ENCODE data around the gene ATP2C2. TPM values are rescaled to one million over a fixed set of nuclear protein-coding genes. Genes with fewer than 3 reads are reported as not detected.

ATP2C2 gene
- total RNA-seq, 1 experiment from 2014 or later = 20.3 TPM

- H2AFZ ChIP-seq (ENCODE audit: low read depth, low read length, poor library complexity, severe bottlenecking) = no peak overlapping the region
- no peaks in the 10 kb centered on the region for H4K20me1 ChIP-seq (ENCODE audit: insufficient read depth)
- H3K9ac ChIP-seq (ENCODE audit: low read length) = no peak overlapping the region
- no peak for TF ChIP-seq FOSL1 (IDR thresholded peaks at IDR 0.05; ENCODE audit: low read depth)
- H3K27me3 ChIP-seq (ENCODE audit: insufficient read depth, low read length) = no peaks in the 10 kb centered on the region
- no TSS peak for BruUV-seq (replicated peaks)
- no peak for DNase-seq (ENCODE audit: low read depth, low spot score)
- H3K27ac ChIP-seq (ENCODE audit: low read depth, low read length) = no peak overlapping the region
- H3K9me2 ChIP-seq (ENCODE audit: insufficient read depth) = 0 out of 2 replicates have a peak, but pooled peaks cover 5% of the 10 kb centered on the region
- ChIA-PET RAD21 (ENCODE audit: low non-redundant PET in 1 of 2, low total read pairs in 2 of 2, uncharacterized antibody in 2 of 2, unreplicated experiment in 2 of 2) (no interaction called here), CTCF (no interaction called here), POLR2A (no interaction called here)
- H3K9me3 ChIP-seq (ENCODE audit: control insufficient read depth in 1 of 2, insufficient read depth in 1 of 2, low read depth in 1 of 2, low read length in 2 of 2) = no peaks in the 10 kb centered on the region
- no peak overlapping the region for H3K4me2 ChIP-seq (ENCODE audit: low read length)
- peaks cover 0 to 6% of the 10 kb centered on the region in 2 experiments; a peak in 1 of 4 replicates for H3K4me1 ChIP-seq (ENCODE audit: control insufficient read depth in 1 of 2, insufficient read depth in 2 of 2, low read length in 2 of 2)
- H3K36me3 ChIP-seq (ENCODE audit: control insufficient read depth in 1 of 2, insufficient read depth in 2 of 2, low read length in 2 of 2) = no peaks in the 10 kb centered on the region
- ATAC-seq = no peak
- H3K4me3 ChIP-seq (replicated peaks in 1 of 2; ENCODE audit: low read depth in 1 of 2, low read length in 2 of 2) = no peak overlapping the region
- intact Hi-C loops (cut with micrococcal nuclease) = no loop called here
- H3K79me2 ChIP-seq (ENCODE audit: insufficient read depth, low read length) = no peaks in the 10 kb centered on the region
Observed at GRCh38 chr16:84421081-84421937, 53.0 kb downstream of the ATP2C2 start.

DNA sequence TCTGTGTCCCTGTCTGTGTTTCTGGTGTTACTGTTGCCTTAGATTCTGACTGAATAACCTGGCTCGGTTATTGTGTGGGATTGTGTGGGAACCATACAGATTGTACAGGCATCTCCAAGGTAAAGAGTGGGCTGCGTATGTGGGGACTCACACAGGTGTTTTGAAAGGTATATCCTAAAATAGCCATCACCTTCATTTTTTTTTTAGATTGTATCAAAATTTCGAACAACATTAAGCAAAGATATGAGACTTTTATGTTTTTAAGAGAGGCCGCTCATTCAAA lies 53.5 kb downstream of the ATP2C2 start:
- Histone ChIP-seq H3K4me1 (ENCODE audit: control insufficient read depth in 1 of 2, insufficient read depth in 2 of 2, low read length in 2 of 2) (peaks cover 0 to 6% of the 10 kb centered on the region in 2 experiments; a peak in 1 of 4 replicates), H3K9me2 (ENCODE audit: insufficient read depth) (0 out of 2 replicates have a peak, but pooled peaks cover 5% of the 10 kb centered on the region), H3K4me2 (ENCODE audit: low read length) (no peak overlapping the region), H4K20me1 (ENCODE audit: insufficient read depth) (no peaks in the 10 kb centered on the region), H3K27ac (ENCODE audit: low read depth, low read length) (no peak overlapping the region), H3K9me3 (ENCODE audit: control insufficient read depth in 1 of 2, insufficient read depth in 1 of 2, low read depth in 1 of 2, low read length in 2 of 2) (no peaks in the 10 kb centered on the region), H3K79me2 (ENCODE audit: insufficient read depth, low read length) (no peaks in the 10 kb centered on the region), H3K36me3 (ENCODE audit: control insufficient read depth in 1 of 2, insufficient read depth in 2 of 2, low read length in 2 of 2) (no peaks in the 10 kb centered on the region), H2AFZ (ENCODE audit: low read depth, low read length, poor library complexity, severe bottlenecking) (no peak overlapping the region), H3K9ac (ENCODE audit: low read length) (no peak overlapping the region), H3K27me3 (ENCODE audit: insufficient read depth, low read length) (no peaks in the 10 kb centered on the region), H3K4me3 (replicated peaks in 1 of 2; ENCODE audit: low read depth in 1 of 2, low read length in 2 of 2) (no peak overlapping the region)
- no peak for DNase-seq (ENCODE audit: low read depth, low spot score)
- CTCF ChIA-PET = no interaction called here
- BruUV-seq (replicated peaks) = no TSS peak
- RAD21 ChIA-PET (ENCODE audit: low non-redundant PET in 1 of 2, low total read pairs in 2 of 2, uncharacterized antibody in 2 of 2, unreplicated experiment in 2 of 2) = no interaction called here
- POLR2A ChIA-PET = no interaction called here
- TF ChIP-seq FOSL1 (IDR thresholded peaks at IDR 0.05; ENCODE audit: low read depth) (no peak), MAX (IDR thresholded peaks at IDR 0.05) (no peak), ZBTB33 (IDR thresholded peaks at IDR 0.05; ENCODE audit: extremely low read depth, insufficient replicate concordance, low read length) (no peak), REST (IDR thresholded peaks at IDR 0.05; ENCODE audit: low read depth) (no peak), ZNF274 (IDR thresholded peaks at IDR 0.05; ENCODE audit: low read depth, low read length) (no peak), POLR2AphosphoS5 (IDR thresholded peaks at IDR 0.05; ENCODE audit: low read depth, low read length) (no peak), SRF (IDR thresholded peaks at IDR 0.05; ENCODE audit: low read depth) (no peak), YY1 (IDR thresholded peaks at IDR 0.05; ENCODE audit: extremely low read depth, insufficient replicate concordance, low read depth, low read length) (no peak), EZH2phosphoT487 (IDR thresholded peaks at IDR 0.05; ENCODE audit: borderline replicate concordance) (no peak)
- TF ChIP-seq, protein P1, sequence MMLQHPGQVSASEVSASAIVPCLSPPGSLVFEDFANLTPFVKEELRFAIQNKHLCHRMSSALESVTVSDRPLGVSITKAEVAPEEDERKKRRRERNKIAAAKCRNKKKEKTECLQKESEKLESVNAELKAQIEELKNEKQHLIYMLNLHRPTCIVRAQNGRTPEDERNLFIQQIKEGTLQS (IDR thresholded peaks at IDR 0.05) = no peak
- ATAC-seq = no peak
- intact Hi-C loops (cut with micrococcal nuclease) = no loop called here

All from HCT116 (cell line).